PFSK-1 (cell line): ENCODE measurements around the gene BARX1.

Experiments
- FOXP2 ChIP-seq: optimal IDR thresholded peaks from 2 replicates; pipeline ENCODE3; 2011; ENCODE audit warnings: borderline replicate concordance, control low read depth, inconsistent platforms; ENCODE audit not compliant: insufficient read depth; ENCODE audit errors: extremely low read length, extremely low read depth
- POLR2AphosphoS5 ChIP-seq: IDR thresholded peaks from 2 replicates; pipeline ENCODE4 v1.6.1; 2012; ENCODE audit warnings: low read depth, mild to moderate bottlenecking, control low read depth, low read length, moderate library complexity
- REST ChIP-seq, 2 experiments: IDR thresholded peaks; 2 replicates each; pipeline versions ENCODE4 v1.6.1 to v1.8.0; 2011 to 2012; ENCODE audit warnings: low read depth in 2 of 2, low read length in 2 of 2, control low read depth in 1 of 2, inconsistent platforms in 1 of 2, mild to moderate bottlenecking in 1 of 2, moderate library complexity in 1 of 2; ENCODE audit not compliant: insufficient read depth in 1 of 2
- SIN3A ChIP-seq: IDR thresholded peaks from 2 replicates; pipeline ENCODE4 v1.6.1; 2012; ENCODE audit warnings: mild to moderate bottlenecking, low read length, moderate library complexity, borderline replicate concordance; ENCODE audit not compliant: insufficient read depth
- TAF1 ChIP-seq: IDR thresholded peaks from 2 replicates; pipeline ENCODE4 v1.6.1; 2012; ENCODE audit warnings: low read length, control low read depth, borderline replicate concordance; ENCODE audit not compliant: insufficient read depth

Gene BARX1

GRCh38 chr9:93907551-93908199 is 47.5 kb downstream of the BARX1 start:
- TF ChIP-seq TAF1 (no peak), FOXP2 (no peak), SIN3A (no peak), POLR2AphosphoS5 (no peak), REST (IDR thresholded peaks at IDR 0.05; ENCODE audit: insufficient read depth in 1 of 2, low read depth in 2 of 2, low read length in 2 of 2) (no peak)

- TF ChIP-seq TAF1 (no peak), POLR2AphosphoS5 (no peak), FOXP2 (no peak), SIN3A (no peak), REST (IDR thresholded peaks at IDR 0.05; ENCODE audit: insufficient read depth in 1 of 2, low read depth in 2 of 2, low read length in 2 of 2) (no peak)
Measured at GRCh38 chr9:93906195-93906880, 48.8 kb downstream of the BARX1 start.

GRCh38 chr9:93905473-93906133 is 49.6 kb downstream of the BARX1 start:
- TF ChIP-seq SIN3A, result no peak
- no peak for TF ChIP-seq POLR2AphosphoS5

- TF ChIP-seq TAF1 (no peak), POLR2AphosphoS5 (no peak), REST (IDR thresholded peaks at IDR 0.05; ENCODE audit: insufficient read depth in 1 of 2, low read depth in 2 of 2, low read length in 2 of 2) (no peak), FOXP2 (no peak), SIN3A (no peak)
Measured at GRCh38 chr9:93904649-93905472, 50.3 kb downstream of the BARX1 start.
